Measurements from ENCODE around the gene ADD1.
"Not testable (repeated sequence)": the region's sequence is repeated elsewhere in the genome, so short reads cannot be mapped to it uniquely, and the experiment has no call there.

The ADD1 gene

DNA sequence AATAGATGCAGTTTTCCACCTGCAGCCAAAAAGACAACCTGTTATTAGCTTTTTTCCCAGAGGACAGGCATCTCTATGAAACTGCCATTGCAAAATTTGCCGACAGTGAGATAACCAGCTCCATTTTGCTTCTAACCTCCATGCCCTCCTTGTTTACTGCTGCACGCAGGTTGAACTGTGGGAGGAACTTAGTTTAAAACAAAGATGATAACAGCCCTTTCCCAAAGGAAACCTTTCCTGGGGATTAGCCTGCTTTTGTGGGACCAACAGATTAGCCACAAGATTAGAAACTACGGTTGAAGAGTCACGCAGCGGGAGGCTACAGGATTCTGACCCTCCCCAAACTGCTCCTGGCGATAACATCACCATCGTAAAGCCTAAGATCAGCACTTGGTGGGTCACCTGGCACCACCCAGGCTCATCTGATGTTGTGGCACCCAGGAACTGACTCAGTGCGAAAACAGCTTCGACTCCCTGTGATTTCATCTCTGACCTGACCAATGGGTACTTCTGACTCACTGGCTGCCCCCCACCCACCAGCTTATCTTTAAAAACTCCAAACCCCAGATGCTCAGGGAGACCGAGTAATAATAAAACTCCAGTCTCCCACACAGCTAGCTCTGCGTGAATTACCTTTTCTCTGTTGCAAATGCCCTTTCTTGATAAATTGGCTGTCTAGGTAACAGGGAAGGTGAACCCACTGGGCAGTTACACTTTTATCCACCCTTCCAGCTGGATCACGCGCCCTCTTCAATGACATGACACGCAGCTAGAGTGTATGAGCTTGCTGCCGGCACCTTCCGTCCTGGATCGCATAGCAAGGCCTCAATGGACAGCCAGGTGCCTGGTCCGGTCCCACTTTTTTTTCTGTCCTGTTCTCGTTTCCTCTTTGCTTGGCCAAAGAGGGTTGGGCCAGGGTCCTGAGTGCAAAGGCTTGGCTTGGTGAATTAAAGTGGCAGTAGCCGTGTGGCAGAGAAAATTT lies 92.4 kb downstream of the ADD1 start:
- TF ChIP-seq, protein P1, sequence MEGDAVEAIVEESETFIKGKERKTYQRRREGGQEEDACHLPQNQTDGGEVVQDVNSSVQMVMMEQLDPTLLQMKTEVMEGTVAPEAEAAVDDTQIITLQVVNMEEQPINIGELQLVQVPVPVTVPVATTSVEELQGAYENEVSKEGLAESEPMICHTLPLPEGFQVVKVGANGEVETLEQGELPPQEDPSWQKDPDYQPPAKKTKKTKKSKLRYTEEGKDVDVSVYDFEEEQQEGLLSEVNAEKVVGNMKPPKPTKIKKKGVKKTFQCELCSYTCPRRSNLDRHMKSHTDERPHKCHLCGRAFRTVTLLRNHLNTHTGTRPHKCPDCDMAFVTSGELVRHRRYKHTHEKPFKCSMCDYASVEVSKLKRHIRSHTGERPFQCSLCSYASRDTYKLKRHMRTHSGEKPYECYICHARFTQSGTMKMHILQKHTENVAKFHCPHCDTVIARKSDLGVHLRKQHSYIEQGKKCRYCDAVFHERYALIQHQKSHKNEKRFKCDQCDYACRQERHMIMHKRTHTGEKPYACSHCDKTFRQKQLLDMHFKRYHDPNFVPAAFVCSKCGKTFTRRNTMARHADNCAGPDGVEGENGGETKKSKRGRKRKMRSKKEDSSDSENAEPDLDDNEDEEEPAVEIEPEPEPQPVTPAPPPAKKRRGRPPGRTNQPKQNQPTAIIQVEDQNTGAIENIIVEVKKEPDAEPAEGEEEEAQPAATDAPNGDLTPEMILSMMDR (IDR thresholded peaks at IDR 0.05; ENCODE audit: insufficient read depth, low read depth, low read length, missing control alignments), result no peak
- DNase-seq (ENCODE audit: low read depth), result peak; percentile 96
- peak overlapping the region; percentile 76 for H3K4me3 ChIP-seq (ENCODE audit: low read length)

DNA sequence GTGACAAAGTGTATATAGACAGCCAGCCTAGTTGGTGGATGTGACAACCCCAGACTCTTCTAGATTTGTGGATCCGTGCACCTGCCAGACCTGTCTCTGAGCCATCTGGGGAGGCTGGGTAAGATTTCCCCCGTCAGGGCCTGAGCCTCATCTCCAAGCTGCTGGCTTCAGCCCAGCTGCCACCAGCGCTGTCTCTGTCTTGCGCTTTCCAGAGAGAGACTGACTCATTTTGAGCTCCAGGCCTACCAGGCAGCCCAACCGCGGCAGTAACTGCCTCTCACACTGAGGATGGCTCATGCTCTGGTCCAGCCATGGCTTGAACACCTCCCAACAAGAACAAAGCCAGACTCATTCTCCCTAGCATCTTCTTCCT lies 93.1 kb downstream of the ADD1 start:
- peak; percentile 97 for DNase-seq (ENCODE audit: low read depth)
- H3K4me3 ChIP-seq (ENCODE audit: low read length), result no peak overlapping the region
- TF ChIP-seq, protein P1 (IDR thresholded peaks at IDR 0.05; ENCODE audit: insufficient read depth, low read depth, low read length, missing control alignments), result no peak

DNA sequence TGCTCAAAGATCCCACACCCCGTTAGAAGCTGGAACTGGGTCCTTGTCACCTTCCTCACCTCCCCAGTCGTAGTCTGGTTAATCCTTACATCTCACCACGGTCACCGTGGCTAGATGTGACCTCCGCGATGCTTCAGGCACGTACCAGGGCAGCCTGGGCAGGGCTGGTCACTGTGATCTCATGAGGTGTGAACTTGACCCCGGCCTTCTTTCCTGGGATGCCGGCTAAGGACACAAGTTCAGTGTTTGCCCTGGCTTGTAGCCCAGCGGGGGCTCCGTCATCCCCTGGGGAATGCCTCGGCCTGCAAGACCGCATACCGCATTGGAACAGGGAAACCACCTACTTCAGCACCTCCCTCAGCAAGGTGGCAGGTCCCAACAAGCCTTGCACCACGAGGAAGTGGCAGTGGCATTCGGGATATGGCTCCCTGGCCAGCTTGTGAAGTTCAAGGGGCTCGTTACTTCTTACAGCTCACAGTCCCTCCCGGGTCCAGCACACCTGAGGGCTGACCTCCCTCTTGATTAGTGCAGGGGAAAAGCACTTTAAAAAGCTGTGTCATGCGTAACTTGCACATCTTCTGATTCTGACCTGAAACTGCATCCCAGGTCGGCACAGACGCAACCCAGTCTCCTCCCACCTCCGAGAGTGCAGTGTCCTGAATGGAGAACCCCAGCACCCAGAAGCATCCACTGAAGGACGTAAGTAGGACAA lies 93.7 kb downstream of the ADD1 start:
- DNase-seq (ENCODE audit: low read depth), result peak; percentile 99
- peak overlapping the region; percentile 24 for H3K4me3 ChIP-seq (ENCODE audit: low read length)
- TF ChIP-seq, protein P1 (IDR thresholded peaks at IDR 0.05; ENCODE audit: insufficient read depth, low read depth, low read length, missing control alignments), result no peak

DNA sequence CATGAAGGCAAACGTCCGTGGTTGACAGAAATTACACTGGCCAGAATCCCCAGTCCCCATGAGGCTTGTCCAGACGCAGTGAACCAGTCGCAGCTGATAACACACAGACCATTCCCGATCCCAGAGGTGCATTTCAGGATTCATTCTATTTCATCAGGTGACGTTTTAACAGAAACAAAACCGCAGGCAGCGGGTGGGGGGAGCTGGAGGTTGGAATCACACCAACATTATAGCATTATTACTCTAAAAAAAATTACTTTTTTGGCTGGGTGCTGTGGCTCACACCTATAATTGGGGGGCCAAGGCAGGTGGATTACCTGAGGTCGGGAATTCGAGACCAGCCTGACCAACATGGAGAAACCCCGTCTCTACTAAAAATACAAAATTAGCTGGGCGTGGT lies 94.3 kb downstream of the ADD1 start:
- TF ChIP-seq, protein P1 (IDR thresholded peaks at IDR 0.05; ENCODE audit: insufficient read depth, low read depth, low read length, missing control alignments), result no peak
- DNase-seq (ENCODE audit: low read depth), result no peak
- no peak overlapping the region for H3K4me3 ChIP-seq (ENCODE audit: low read length)

DNA sequence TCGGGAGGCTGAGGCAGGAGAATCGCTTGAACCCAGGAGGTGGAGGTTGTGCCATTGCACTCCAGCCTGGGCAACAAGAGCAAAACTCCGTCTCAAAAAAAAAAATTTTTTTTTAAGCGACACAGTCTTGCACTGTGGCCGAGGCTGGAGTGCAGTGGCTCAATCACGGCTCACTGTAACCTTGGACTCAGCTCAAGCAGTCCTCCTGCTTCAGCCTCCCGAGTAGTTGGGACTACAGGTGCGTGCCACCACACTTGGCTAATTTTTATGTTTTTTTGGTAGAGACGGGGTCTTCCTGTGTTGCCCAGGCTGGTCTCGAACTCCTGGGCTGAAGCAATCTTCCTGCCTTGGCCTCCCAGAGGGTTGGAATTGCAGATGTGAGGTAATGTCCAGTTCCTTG lies 94.8 kb downstream of the ADD1 start:
- not testable (repeated sequence) for DNase-seq (ENCODE audit: low read depth); H3K4me3 ChIP-seq (ENCODE audit: low read length)

DNA sequence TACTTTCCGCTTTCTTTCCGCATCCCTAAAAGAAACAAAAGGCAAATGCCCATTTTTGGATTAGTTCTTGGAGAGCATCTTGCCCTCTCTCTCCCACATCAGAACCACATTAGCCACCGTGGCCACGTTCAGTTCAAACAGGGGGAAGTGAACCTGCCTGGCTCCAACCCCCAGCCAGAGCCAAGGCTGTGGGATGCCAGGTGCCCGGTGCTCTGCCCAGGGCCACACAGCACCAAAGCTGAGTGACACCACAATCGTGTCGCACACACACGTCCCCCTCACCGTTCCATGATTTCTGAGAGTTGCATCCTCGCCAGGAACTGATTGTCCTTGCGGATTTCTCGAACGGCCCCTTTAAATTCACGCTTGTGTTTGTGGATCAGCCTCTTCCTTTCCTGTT lies 95.3 kb downstream of the ADD1 start:
- no peak overlapping the region for H3K4me3 ChIP-seq (ENCODE audit: low read length)
- DNase-seq (ENCODE audit: low read depth), result no peak
- TF ChIP-seq, protein P1 (IDR thresholded peaks at IDR 0.05; ENCODE audit: insufficient read depth, low read depth, low read length, missing control alignments), result no peak
